ENCODE data around the gene KRTAP4-3.
"Not testable (repeated sequence)": the region's sequence is repeated elsewhere in the genome, so short reads cannot be mapped to it uniquely, and the experiment has no call there.

DNA sequence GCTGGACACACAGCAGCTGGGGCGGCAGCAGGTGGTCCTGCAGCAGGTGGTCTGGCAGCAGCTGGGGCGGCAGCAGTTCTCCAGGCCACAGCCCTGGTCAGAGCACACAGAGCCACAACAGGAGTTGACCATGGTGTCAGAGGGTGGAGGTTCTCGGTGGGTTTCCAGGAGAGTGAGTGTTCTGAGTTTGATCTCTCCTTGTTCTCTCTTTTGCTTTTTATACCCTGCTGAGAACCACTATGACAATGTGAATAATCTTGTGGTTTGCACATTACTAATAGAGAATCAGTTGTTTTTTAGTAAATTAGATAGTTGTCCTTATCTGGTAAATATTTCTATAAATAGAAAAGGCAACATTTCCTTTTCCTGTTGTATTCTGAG lies 44.0 kb downstream of the KRTAP4-3 start, which contains the start of gene KRTAP4-12:
- TF ChIP-seq, protein P1, sequence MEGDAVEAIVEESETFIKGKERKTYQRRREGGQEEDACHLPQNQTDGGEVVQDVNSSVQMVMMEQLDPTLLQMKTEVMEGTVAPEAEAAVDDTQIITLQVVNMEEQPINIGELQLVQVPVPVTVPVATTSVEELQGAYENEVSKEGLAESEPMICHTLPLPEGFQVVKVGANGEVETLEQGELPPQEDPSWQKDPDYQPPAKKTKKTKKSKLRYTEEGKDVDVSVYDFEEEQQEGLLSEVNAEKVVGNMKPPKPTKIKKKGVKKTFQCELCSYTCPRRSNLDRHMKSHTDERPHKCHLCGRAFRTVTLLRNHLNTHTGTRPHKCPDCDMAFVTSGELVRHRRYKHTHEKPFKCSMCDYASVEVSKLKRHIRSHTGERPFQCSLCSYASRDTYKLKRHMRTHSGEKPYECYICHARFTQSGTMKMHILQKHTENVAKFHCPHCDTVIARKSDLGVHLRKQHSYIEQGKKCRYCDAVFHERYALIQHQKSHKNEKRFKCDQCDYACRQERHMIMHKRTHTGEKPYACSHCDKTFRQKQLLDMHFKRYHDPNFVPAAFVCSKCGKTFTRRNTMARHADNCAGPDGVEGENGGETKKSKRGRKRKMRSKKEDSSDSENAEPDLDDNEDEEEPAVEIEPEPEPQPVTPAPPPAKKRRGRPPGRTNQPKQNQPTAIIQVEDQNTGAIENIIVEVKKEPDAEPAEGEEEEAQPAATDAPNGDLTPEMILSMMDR (IDR thresholded peaks at IDR 0.05): not testable (repeated sequence)
- not testable (repeated sequence) for TF ChIP-seq POLR2A (IDR thresholded peaks at IDR 0.05)
